H1 (cell line): ENCODE data around the gene USP38. TPM values are rescaled to one million over a fixed set of nuclear protein-coding genes. Genes with fewer than 3 reads are reported as not detected.

Source experiments
- polyA plus RNA-seq, 7 experiments: library from polyadenylated mRNA; depleted of rRNA in 3 of 7; stranded (reverse) in 5 of 7; unstranded in 2 of 7; fragments of >200 nt in 5 of 7; fragments of 200-250 nt in 2 of 7; gene quantifications; 1 replicate in 5 of 7; 2 replicates in 1 of 7; 4 replicates in 1 of 7; pipeline versions ENCODE4 v1.2.1 to v1.2.3, GENCODE V29; 2011 to 2013; ENCODE audit warnings: missing spikeins in 2 of 7, mixed read lengths in 2 of 7
- total RNA-seq: library from RNA; stranded (reverse); fragmentation: NEBNext Ultra II Directional; extraction: Animal tissue kit (Norgen Biotek cat#: 25700); gene quantifications from 2 replicates; pipeline ENCODE4 v1.2.1, GENCODE V29; 2021

The USP38 gene
- total and polyA plus RNA-seq, 2 of the 8 experiments (the other 6 are each of a cell fraction or from before 2014, with no cell fraction given) = 3.2 to 10.5 TPM

Other genes starting within 250 kb of the USP38 start
- gene GAB1, start 152.0 kb downstream of the USP38 start, total RNA-seq = 19.1 and 21.3 TPM in 2 replicates
- gene GAB1, start 152.0 kb downstream of the USP38 start, polyA plus RNA-seq (2011; rRNA removed) = 4.9 and 6.8 TPM in 2 replicates